GM23338 (cell line): ENCODE data around the gene IDH3B. TPM values are rescaled to one million over a fixed set of nuclear protein-coding genes. Genes with fewer than 3 reads are reported as not detected.

Experiments used
- ATAC-seq: fragments of 200-7000 bp; cut with Tn5 transposase; 3 replicates; pipeline ENCODE4 v1.9.1; 2020
- DNase-seq: peaks from one replicate; pipeline ENCODE4 v3.0.0-alpha.2; 2015; ENCODE audit warnings: low spot score
- H2AFZ ChIP-seq: fragments of 200-600 bp; sonication (generic); 2 replicates; pipeline ENCODE4 v1.8.0; 2016; ENCODE audit warnings: antibody characterized with exemption, mild to moderate bottlenecking, moderate library complexity
- H3F3A ChIP-seq: fragments of 200-600 bp; sonication (generic); replicated peaks from 2 replicates; pipeline ENCODE4 v1.8.0; 2017; ENCODE audit warnings: antibody characterized with exemption, mixed run types, low read depth
- H3K27ac ChIP-seq: fragments of 200-600 bp; sonication (generic); 2 replicates; pipeline ENCODE4 v1.6.1; 2016; ENCODE audit warnings: low read depth
- H3K27me3 ChIP-seq: fragments of 200-600 bp; sonication (generic); 2 replicates; pipeline ENCODE4 v1.8.0; 2016; ENCODE audit warnings: mild to moderate bottlenecking, mixed run types, moderate library complexity; ENCODE audit not compliant: insufficient read depth
- H3K36me3 ChIP-seq: fragments of 200-600 bp; sonication (generic); 2 replicates; pipeline ENCODE4 v1.8.0; 2016; ENCODE audit warnings: mild to moderate bottlenecking; ENCODE audit not compliant: insufficient read depth
- H3K4me1 ChIP-seq: fragments of 200-600 bp; sonication (generic); 2 replicates; pipeline ENCODE4 v1.8.0; 2016; ENCODE audit warnings: mild to moderate bottlenecking, moderate library complexity; ENCODE audit not compliant: insufficient read depth
- H3K4me2 ChIP-seq: fragments of 200-600 bp; sonication (generic); 2 replicates; pipeline ENCODE4 v1.7.1; 2017; ENCODE audit warnings: mixed run types
- H3K4me3 ChIP-seq: fragments of 200-600 bp; sonication (generic); 2 replicates; pipeline ENCODE4 v1.6.1; 2016; ENCODE audit warnings: mixed run types
- H3K79me2 ChIP-seq: fragments of 200-600 bp; sonication (generic); replicated peaks from 2 replicates; pipeline ENCODE4 v1.8.0; 2017; ENCODE audit warnings: mild to moderate bottlenecking; ENCODE audit not compliant: insufficient read depth
- H3K9me2 ChIP-seq: fragments of 200-600 bp; sonication (generic); 2 replicates; pipeline ENCODE4 v1.8.0; 2017; ENCODE audit not compliant: insufficient read depth
- H4K20me1 ChIP-seq: fragments of 200-600 bp; sonication (generic); replicated peaks from 2 replicates; pipeline ENCODE4 v1.8.0; 2017; ENCODE audit warnings: mild to moderate bottlenecking; ENCODE audit not compliant: insufficient read depth
- H3K27ac Mint-ChIP-seq: 2 replicates; pipeline ENCODE4 v1.8.0; 2020; ENCODE audit warnings: inconsistent platforms, mild to moderate bottlenecking, moderate library complexity, mixed read lengths
- H3K27me3 Mint-ChIP-seq: 3 replicates; pipeline ENCODE4 v1.8.0; 2022; ENCODE audit warnings: low read depth, mild to moderate bottlenecking, moderate library complexity, mixed read lengths, inconsistent platforms; ENCODE audit not compliant: insufficient read depth, poor library complexity
- H3K36me3 Mint-ChIP-seq: 3 replicates; pipeline ENCODE4 v1.8.0; 2021; ENCODE audit warnings: low read depth, mild to moderate bottlenecking, inconsistent platforms, moderate library complexity, mixed read lengths
- H3K4me1 Mint-ChIP-seq: 3 replicates; pipeline ENCODE4 v1.8.0; 2020; ENCODE audit warnings: mild to moderate bottlenecking, inconsistent platforms, mixed read lengths
- H3K4me3 Mint-ChIP-seq: 3 replicates; pipeline ENCODE4 v1.8.0; 2021; ENCODE audit warnings: moderate library complexity, mild to moderate bottlenecking, inconsistent platforms, mixed read lengths
- H3K9me3 Mint-ChIP-seq: 3 replicates; pipeline ENCODE4 v1.8.0; 2020; ENCODE audit warnings: moderate library complexity, mild to moderate bottlenecking, inconsistent platforms, mixed read lengths
- CREB1 ChIP-seq: fragments of 250-450 bp; sonication (Bioruptor Pico); IDR thresholded peaks from 2 replicates; pipeline ENCODE4 v1.5.0; 2020; ENCODE audit warnings: low read depth, mild to moderate bottlenecking, moderate library complexity
- CTCF ChIP-seq, 2 experiments: fragments of 200-600 bp in 1 of 2; sonication (generic) in 1 of 2; conservative IDR thresholded peaks; 2 replicates each; pipeline versions ENCODE4 v1.5.1 to v1.6.1; 2016 to 2017; ENCODE audit warnings: antibody characterized with exemption in 2 of 2, low read depth in 2 of 2, mild to moderate bottlenecking in 2 of 2, moderate library complexity in 1 of 2
- EZH2 ChIP-seq: fragments of 200-600 bp; sonication (generic); IDR thresholded peaks from one replicate; pipeline ENCODE4 v1.8.0; 2017; ENCODE audit warnings: antibody characterized with exemption, mild to moderate bottlenecking, low read depth; ENCODE audit not compliant: unreplicated experiment
- EZH2phosphoT487 ChIP-seq: fragments of 200-600 bp; sonication (generic); IDR thresholded peaks from one replicate; pipeline ENCODE4 v1.8.1; 2018; ENCODE audit warnings: antibody characterized with exemption; ENCODE audit not compliant: unreplicated experiment
- JUNB ChIP-seq: IDR thresholded peaks from one replicate; pipeline ENCODE4 v1.6.1; 2016; ENCODE audit warnings: antibody characterized with exemption; ENCODE audit not compliant: unreplicated experiment
- NANOG ChIP-seq: IDR thresholded peaks from 2 replicates; pipeline ENCODE4 v1.6.1; 2016; ENCODE audit warnings: antibody characterized with exemption, borderline replicate concordance
- POLR2AphosphoS5 ChIP-seq: IDR thresholded peaks from 2 replicates; pipeline ENCODE4 v1.6.1; 2016; ENCODE audit warnings: antibody characterized with exemption, low read depth
- REST ChIP-seq: IDR thresholded peaks from one replicate; pipeline ENCODE4 v1.6.1; 2018; ENCODE audit warnings: antibody characterized with exemption; ENCODE audit not compliant: unreplicated experiment
- STAT1 ChIP-seq: IDR thresholded peaks from one replicate; pipeline ENCODE4 v1.6.1; 2016; ENCODE audit warnings: antibody characterized with exemption; ENCODE audit not compliant: unreplicated experiment
- ZNF114 ChIP-seq: fragments of 250-450 bp; sonication (Bioruptor Pico); IDR thresholded peaks from 2 replicates; pipeline ENCODE4 v1.5.0; 2020; ENCODE audit warnings: mild to moderate bottlenecking, moderate library complexity
- ZNF331 ChIP-seq: fragments of 250-450 bp; sonication (Bioruptor Pico); IDR thresholded peaks from 2 replicates; pipeline ENCODE4 v1.5.0; 2020; ENCODE audit warnings: low read depth, mild to moderate bottlenecking, moderate library complexity
- ZNF462 ChIP-seq: fragments of 250-450 bp; sonication (Bioruptor Pico); IDR thresholded peaks from 2 replicates; pipeline ENCODE4 v1.5.0; 2020; ENCODE audit warnings: mild to moderate bottlenecking, moderate library complexity
- long read RNA-seq: library from polyadenylated mRNA; unstranded; transcript quantifications from one replicate; pipeline ENCODE4 v2.0.0, GENCODE V29; 2020; ENCODE audit not compliant: unreplicated experiment
- polyA plus RNA-seq: library from polyadenylated mRNA; unstranded; fragments of >200 nt; fragmentation: Nextera tagmentation; extraction: Ambion mirVana; gene quantifications from 2 replicates; pipeline ENCODE4 v1.2.1, GENCODE V29; 2016
- total RNA-seq: library from RNA; depleted of rRNA; stranded (reverse); fragments of >200 nt; shearing (Covaris generic); gene quantifications from 2 replicates; pipeline ENCODE4 v1.2.3, GENCODE V29; 2014; rRNA removed

IDH3B gene
- total RNA-seq (126 and 141 TPM in 2 replicates), polyA plus RNA-seq (77.7 and 87.1 TPM in 2 replicates)
- long read RNA-seq, transcript IDH3B-202 (12 exons, 1,230 nt): minor isoform, 13 of 180 reads
- long read RNA-seq, transcript IDH3B-201 (12 exons, 1,545 nt): major isoform, 111 of 180 reads
- long read RNA-seq, transcript IDH3B-206 (13 exons, 1,279 nt): minor isoform, 12 of 180 reads
- long read RNA-seq, partial matches to known transcripts: 36 of 180 reads
- long read RNA-seq, other reads (novel, unspliced or antisense): 8 of 180 reads

GRCh38 chr20:2663887-2664719 is at the start of gene IDH3B:
Gene IDH3B (minus strand): TSS chr20:2664216. CDS start chr20:2664188, 28 bp downstream.
- no peaks in the 10 kb centered on the region; the same call in 1 of the 2 replicates for H3K9me2 ChIP-seq
- Mint-ChIP-seq H3K4me3 (peak within 1 kb of the TSS; percentile 79), H3K36me3 (peaks cover 45% of the 10 kb centered on the region), H3K27me3 (peaks cover 6% of the 10 kb centered on the region), H3K4me1 (peaks cover 5% of the 10 kb centered on the region), H3K9me3 (no peaks in the 10 kb centered on the region), H3K27ac (peak within 1 kb of the TSS; percentile 97)
- peak within 1 kb of the TSS; percentile 98 for H3K4me2 ChIP-seq
- peaks cover 8% of the 10 kb centered on the region; the same call in 1 of the 2 replicates for H3K27me3 ChIP-seq
- peak within 1 kb of the TSS; percentile 73 for H3K4me3 ChIP-seq
- H3K79me2 ChIP-seq: peaks cover 23% of the 10 kb centered on the region; the same call in 1 of the 2 replicates
- peak; percentile 90 for ATAC-seq
- peaks cover 4% of the 10 kb centered on the region; the same call in 1 of the 2 replicates for H3K4me1 ChIP-seq
- DNase-seq: peak; percentile 96
- peak within 1 kb of the TSS; percentile 98 for H3K27ac ChIP-seq
- H4K20me1 ChIP-seq: peaks cover 9% of the 10 kb centered on the region; the same call in 1 of the 2 replicates
- H2AFZ ChIP-seq: no peak within 1 kb of the TSS
- 0 out of 2 replicates have a peak, but pooled peaks cover 3% of the 10 kb centered on the region for H3K36me3 ChIP-seq
- H3F3A ChIP-seq: peaks cover 15% of the 10 kb centered on the region
- TF ChIP-seq NANOG (peak; percentile 31; the same call in 1 of the 2 replicates), EZH2phosphoT487 (no peak), ZNF462 (no peak), EZH2 (no peak), REST (no peak), POLR2AphosphoS5 (peak; percentile 88), STAT1 (no peak), CREB1 (CRISPR knock-in tag) (peak; percentile 98), ZNF114 (CRISPR knock-in tag) (no peak), ZNF331 (CRISPR knock-in tag) (no peak), JUNB (no peak), CTCF (conservative IDR thresholded peaks at IDR 0.05; ENCODE audit: low read depth in 2 of 2) (no peak)
